IPS DF 19.7 (cell line): ENCODE results near the gene KRT12.

ENCODE experiments used
- DNase-seq: peaks from one replicate; pipeline ENCODE4 v3.0.0-alpha.2; 2013; ENCODE audit warnings: low read depth, low spot score

Gene KRT12

DNA sequence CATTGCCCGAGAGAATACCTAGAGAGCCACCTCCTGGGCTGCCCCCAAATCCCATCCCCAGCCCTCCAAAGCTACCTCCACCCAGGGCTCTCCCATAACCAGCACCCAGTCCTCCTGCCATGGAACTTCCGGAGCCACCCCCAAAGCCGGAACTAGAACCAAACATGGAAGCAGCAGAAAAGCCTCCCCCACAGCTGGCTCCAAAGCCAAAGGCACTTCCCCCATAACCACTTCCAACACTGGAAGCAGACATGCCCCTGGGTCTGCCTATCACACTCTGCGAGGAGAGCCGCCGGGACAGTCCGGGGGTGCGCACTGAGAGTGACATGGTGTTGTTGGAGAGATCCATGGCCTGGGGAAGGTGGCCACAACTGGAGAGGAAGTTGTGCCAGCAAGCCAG, at the start of gene KRT12:
Gene KRT12, minus strand, starts transcription at position 386 of the 400 bp plus-strand sequence. Its CDS starts 37 bp downstream, at position 349.
- no peak for DNase-seq

DNA sequence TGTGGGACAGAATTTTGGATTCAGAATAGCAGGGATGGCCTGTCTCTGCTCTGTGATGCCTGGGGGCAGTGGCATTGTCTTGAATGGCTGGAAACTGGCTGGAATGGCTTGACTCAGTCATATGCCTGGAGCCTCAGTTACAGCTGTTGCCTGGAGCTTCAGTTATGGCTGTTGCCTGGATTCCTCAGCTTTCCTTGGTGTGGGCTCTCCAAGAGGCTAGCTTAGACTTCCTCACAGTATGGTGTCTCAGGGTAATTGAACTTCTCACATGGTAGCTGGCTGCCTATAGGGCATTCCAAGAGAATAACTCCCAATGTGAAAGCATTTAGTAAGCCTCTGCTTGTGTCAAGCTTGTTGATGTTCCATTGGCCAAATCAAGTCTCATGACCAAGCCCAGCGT, 49.3 kb upstream of the KRT12 start:
- DNase-seq = no peak

DNA sequence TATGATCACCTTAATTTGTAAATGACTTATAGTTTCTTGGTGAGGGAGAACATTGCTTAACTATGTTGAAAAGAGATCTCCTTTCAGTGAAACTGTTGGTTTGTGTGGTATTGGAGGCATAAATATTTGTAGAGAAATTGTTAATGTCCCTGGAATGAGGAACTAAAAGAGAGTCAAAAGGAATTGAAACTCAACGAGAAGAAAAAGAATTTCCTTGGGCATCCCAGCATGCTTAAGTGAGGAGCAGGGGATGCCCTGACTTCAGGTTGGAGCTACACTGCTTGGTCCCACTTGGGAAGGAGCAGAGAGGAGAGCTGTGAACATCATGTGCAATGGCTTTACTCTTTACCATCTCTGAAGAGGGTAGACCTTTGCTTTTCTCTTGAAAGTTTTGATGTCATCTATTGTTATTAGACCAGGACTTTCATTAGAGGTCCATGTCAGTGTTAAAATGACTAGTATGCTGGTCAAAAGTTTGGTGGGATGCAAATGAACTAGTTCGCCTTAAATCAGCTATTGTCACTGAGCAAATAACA, 48.8 kb upstream of the KRT12 start:
- no peak for DNase-seq

DNA sequence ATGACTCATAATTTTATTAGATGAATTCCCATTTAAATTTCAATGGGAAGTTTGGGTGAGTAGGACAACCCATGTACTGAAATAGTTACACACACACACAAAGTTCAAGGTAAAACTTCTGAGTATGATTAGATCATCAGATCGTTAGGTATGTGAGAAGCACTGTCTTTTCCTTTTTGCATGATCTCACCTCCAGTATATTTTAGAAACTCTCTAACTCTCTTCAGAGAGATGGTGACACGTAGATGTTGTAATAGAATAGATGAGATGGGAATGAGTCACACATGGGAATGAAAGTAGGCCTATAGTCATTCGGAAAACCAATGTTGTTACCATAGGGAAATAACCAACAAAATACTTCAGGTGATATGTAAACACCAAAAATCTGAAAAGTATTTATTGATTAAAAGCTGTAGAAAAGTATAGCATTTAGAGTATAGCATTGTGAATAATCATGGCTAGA, 48.2 kb upstream of the KRT12 start:
- DNase-seq = no peak

DNA sequence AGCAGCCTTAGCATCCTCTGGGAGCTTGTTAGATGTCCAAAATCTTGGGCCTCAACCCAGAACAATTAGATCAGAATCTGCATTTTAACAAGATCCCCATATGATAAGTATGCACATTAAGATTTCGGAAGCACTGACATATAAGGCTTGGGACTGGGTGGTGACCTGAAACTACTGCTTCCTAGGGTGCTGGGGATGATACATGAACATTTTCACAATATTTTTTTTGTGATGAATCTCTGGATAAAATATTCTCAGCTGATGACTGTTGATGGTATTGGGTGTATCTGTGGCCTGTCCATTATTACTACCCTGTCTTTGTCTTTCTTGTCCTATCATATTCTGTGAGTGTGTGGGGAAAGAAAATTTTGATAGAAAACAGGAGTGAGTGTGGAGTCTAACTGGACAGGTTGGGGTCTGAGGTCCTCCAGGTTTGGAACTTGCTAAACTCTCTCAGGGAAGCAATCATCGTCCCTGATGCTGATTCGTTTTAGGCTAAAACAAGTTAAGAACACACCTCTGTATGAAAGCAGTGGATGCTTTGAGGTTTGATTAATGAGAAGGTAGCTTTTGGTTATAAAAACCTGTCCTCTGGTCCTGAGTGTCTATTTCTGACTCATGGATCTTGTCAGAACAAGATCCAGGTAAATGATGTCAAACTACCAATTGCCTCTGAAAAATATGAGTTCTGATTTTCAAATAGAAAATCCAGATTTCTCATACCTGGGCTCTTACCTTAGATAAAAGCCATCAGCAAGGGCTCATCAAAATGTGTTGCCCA, 47.2 kb upstream of the KRT12 start:
- DNase-seq = no peak

DNA sequence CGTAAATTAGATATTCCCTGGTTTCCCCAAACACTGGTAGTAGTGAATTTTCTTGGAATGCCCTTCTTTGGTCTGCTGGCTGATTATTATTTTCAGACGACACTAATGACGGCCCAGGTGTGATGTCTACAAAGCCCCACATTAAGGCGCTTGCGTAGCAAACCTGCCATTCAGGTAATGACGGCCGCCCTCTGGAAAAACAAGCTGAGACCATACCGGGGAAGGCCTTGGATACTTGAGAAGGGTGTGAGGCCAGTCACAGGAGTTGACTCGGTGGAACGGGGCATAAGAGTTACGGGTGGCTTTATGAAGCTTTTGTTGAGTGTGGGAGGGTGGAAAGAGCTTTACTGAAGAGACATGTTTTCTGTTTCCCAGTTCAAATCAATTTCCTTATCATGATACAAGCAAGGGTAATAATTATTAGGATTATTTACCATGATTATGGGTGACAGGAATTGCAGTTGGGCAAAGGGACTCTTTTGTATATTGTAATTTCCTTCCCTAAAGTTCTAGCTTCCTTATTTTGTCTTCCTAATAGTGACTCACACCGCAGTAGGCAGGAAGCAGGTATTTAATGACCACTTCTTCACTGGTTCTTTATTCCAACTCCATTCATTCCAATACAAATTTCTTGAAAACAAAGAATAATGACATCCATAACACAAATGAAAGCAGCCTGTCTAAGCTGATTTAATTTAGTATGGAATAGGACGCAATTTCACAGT, 45.6 kb upstream of the KRT12 start:
- no peak for DNase-seq

DNA sequence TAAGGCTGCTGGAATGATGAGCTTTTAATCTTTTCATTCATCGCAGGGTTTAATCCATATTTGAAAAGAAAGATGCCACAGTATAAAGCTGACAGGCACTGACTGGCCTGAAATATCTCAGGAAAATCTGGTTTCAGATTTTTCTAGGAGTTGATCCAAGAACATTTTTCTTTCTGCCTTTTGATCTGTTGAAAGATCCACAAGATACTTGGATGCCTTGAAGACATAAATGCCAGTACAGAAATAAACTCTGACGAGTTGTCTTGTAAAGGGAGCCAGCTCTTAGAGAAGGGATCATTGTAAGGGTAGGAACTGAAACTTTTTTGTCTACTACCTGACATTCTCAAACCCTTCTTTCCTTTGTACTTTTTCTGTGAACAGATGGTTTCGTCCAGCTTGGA, 43.4 kb upstream of the KRT12 start:
- DNase-seq = no peak

DNA sequence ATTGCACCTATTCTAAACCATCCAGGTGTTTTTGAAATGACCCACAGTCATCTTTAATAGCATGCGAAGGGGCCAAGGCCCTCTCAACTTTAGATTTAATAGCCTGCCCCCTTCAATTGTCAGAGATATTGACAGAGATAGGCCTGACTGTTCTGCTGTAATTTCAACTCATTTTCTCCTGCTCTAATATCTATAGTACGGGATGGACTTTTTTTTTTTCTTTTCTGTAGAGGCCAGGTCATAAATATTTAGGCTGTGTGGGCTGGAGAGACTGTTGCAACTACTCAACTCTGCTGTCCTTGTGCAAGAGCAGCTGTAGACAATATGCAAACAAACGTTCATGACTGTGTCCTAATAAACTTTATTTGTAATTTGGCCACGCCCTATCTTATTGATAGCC, 42.7 kb upstream of the KRT12 start:
- DNase-seq = no peak

DNA sequence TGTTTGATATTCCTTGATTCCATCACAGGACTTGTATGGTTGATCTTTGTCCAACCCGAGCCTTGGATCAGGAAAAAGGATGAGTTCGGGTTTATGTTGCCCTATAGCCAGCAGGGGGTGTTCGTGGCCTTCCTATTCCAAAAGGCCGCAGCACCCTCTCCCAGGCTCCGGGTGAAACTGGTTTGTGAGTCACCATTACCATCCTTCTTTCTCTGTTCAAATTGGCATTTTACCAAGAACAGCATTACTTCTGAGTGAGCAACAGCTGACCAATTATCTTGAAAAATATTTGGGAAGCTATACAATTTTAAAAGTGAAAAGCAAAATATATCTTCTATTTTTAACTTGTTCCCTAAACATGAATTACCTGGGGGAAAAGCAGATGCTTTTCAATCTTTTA, 42.3 kb upstream of the KRT12 start:
- DNase-seq = peak; percentile 23

DNA sequence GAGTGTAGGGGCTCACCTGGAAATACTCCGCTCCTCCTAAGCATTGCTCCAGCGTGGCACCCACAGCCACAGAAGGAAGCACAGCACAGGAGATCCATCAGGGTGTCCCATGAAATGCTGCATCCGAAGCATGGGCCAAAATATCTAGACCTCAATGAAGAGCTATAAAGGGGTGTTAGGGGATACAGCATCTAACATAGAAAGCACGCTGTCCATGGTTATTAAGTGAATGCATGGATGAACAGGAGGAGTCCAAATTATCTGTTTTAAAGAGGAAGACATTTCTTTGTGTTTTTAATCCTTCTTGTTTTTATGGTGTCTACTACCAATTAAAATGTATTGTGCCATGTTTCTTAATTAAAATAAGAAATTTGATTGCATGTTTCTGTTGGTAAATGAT, 39.6 kb upstream of the KRT12 start:
- no peak for DNase-seq

DNA sequence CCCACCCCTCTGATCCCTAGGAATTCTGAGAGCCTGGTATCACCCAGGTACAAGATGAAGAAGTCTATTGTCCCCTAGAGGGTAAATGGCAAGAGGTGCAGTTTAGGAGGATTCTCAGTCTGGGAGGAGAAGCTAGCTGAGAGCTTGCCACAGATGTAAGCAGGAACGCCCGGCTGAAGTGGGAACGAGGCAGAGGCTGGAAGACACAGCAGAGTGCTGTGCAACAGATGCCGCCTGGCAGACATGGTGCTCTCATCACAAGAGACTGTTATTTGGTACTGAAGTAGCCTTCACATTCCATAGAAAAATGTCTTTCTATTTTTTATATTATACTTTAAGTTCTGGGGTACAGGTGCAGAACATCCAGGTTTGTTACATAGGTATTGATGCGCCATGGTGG, 38.3 kb upstream of the KRT12 start:
- no peak for DNase-seq

DNA sequence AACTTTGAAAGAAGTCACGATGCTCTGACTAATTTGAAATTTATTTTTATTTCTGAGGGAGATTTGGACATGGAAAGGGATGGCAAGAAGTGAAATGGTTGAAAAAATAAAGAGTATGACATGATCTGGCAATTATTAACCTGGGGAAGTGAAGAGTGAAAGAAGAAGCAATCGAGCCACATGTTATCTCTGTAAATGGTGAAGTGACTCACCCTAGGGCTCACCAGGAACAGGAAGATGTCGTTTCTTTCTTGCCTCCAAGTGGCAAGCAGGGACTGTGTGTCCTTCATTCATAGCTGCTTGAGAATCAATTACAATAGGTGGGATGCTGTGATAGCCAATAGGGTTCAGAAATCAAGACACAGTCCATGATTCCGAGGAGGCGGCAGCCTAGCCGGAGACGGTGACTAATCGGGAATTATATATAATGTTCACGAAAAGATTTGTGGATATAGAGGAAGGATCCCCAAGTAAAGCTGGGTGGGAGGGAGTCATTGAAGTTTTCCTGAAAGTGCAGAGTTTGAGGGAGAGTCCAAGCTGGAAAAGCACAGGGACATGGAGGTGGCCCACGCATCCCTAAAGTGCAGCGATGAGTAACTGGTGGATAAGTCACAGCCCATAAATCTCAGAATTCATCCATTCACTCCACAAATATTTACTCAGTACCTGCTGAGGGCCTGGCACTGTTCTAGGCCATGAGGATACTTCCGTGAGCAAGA, 36.3 kb upstream of the KRT12 start:
- DNase-seq = no peak

DNA sequence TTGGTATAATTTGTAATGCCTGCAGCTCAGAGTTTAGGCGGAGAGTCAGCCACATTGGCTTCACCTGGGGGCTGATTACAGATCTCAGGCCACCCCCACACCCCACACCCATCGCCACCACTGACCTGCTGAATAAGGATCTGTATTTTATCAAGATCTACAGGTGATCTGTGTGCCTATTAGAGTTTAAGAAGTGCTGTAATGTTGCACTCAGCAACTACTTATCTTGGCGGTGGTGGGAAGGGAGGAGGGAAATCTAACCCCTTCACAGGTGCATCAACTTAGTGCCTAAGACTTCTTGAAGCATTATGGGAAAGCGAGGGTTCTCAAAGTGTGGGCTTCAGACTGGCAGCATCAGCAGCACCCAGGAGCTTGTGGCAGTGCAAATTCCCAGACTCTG, 35.5 kb upstream of the KRT12 start:
- DNase-seq = no peak

DNA sequence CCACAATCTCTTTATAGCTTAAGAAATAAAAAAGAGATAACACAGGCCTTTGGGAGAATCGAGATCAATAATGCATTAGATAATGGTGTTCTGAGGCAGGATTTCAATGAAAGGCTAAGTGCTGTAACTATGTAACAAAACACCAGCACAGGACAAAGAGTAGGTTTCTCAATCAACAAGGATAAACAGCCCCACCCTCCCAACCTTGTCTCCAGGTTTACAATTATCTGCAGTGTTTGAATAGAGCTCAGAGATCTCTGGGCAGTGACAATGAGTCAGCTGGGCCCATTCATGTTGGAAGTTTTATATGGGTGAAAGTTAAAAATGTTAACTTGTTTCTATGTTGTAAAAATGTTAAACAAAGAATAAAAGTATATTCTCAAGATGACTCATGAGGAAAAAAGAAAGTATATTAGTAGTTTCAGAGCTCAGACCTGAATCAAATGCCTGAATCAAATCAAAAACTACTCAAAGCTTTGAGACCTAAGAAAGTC, 35.0 kb upstream of the KRT12 start:
- DNase-seq = no peak

DNA sequence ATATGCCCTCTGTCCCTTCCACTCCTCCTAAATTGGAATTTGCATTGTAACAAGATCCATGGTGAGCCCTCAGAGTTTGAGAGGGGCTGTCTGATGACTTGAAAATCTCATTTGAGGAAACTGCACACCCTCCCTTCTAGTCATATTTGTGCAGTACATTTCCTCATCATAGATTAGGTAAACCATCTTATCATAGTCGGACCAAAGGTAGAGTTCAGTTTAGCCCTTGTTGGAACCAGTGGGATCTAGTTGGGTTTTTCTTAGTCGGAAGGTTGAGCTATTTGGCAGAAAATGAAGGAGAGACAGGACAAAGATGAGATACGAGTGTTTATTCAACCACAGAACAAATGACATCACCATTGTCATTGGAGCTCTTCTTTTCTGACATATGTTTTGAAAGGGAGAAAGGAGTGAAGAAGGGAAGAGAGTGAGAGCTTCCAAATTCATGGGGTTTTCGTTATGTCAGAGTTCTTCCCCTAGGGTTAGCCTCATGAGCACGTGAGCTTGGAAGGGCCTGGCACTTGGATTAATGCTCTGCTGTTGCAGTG, 33.9 kb upstream of the KRT12 start:
- no peak for DNase-seq

DNA sequence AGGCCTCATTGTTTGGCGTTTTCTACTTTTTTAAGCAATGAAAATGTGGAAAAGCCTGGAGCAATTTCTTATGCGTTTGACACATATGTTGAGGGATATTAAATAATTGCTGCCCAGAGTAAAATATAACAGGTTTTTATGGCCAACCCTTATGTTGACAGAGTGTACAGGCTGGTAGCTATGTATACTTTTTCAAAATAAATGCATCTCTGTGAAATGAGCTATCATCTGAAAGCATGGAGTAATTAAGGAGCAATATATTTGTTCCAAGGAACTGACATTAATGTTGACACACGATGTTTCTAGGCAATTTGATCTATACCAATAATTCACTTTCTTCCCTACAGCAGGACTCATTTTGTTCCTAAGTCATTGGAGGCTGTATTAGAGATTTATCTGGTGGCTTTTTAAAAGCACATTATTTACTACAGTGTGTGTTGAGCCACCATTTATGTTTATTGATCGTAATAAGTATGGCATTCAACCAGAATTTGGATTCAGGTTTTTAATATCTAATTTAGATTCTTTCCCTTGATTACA, 30.0 kb upstream of the KRT12 start:
- DNase-seq = no peak

DNA sequence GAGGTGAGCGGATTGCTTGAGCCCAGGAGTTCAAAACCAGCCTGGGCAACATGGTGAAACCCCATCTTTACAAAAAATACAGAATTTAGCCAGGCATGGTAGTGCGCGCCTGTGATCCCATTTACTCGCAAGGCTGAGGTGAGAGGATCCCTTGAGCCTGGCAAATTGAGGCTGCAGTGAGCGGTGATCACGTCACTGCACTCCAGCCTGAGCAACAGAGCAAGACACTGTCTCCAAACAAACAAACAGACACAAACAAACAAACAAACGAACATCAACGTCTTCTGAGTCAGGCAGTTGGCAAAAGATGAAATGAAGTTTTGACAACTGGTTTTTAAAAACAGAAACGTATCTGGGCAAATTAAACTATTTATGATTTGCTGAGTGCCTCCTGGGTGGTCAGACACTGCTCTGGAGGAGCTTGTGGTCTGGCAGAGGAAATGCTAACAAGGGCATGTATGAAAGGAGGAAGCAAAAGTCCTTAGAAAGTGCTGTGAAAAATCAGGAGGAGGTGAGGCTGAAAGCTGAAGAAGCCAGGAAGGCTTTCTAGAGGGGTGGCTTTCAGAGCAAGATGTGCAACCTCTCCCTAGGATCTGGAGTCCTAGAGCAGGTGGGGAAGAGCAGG, 28.2 kb upstream of the KRT12 start:
- DNase-seq = no peak

DNA sequence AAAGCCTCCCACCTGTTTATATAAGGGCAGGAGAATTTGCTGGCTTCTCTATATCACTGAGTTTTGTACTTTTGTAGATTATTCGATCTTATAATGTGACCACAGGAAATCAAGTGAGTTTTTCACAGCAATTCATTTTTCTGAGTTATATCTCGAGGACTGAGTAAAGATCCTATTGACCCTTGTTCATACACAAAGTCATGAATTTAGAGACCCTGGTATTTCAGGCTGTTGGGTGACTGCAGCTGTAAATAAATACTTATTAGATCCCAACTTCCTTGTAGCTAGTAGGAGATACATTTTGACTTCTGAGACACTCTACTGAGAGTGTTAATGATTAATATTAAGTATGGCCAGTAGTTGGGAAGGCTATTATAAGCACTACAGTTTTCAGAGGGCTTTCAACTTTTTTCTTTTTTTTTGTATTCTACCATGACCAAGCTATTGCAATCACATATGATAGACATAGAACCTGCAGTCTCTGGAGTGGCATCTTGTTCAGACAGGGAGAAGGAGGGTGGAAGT, 21.2 kb upstream of the KRT12 start:
- no peak for DNase-seq

DNA sequence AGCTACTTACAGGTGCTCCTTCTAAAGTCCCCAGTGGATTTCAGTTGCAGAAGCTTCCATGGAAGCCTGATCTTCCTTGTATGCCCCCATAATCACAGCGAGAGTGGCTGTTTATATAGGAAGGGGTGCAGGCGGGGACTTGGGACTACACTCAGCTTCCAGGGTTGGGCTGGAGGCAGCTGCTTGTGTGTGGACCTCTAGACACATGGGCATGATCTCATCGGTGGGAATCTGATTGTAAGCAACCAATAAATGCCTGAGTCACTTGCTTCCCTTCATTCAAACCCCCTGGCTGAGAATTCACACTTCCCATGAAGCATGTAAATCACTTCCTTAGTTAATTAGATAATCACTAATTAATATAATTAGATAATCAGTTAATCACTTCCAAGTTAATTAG, 19.1 kb upstream of the KRT12 start:
- DNase-seq = no peak

DNA sequence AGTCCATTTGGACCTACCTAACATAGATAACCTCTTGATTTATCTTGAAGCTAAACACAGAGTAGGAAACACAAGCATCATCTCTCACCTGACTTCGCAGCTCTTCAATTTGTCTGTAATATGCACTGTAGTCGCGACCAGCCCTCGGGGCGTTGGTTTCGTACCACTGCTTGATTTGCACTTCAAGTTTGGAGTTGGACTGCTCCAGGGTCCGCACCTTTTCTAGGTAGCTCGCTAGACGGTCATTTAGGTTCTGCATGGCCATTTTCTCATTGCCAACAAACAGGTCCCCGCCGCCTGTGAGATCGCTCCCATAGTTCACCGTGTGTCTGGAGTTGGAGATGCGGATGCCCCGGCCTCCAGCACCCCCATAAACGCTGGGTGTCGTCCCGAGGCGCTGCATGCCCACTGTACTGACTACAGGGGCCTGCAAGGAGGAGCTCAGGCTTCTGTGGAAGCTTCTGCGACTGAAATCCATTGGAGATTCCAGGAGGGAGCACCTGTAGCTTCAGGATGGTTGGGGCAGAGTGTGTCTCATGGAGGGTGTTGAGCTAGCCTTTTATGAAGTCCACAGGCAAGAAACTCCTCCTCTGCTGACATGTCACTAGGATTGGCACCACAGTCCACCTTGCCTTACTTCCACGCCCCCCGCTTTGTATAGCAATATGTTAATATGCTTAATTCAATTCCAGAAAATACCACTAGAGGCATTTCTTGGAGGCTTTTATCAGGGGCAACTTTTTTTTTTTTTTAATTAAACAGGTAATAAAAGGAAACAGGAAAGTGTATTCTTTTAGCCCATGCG, 17.9 kb upstream of the KRT12 start, which contains the start of gene KRT20:
Gene KRT20, minus strand, starts transcription at position 535 of the 805 bp plus-strand sequence. Its CDS starts 57 bp downstream, at position 478.
- DNase-seq = no peak
